Ecto neural progenitor cell (in vitro differentiated cells): ENCODE data around the gene INPP5F.
"Not testable (repeated sequence)": the region's sequence is repeated elsewhere in the genome, so short reads cannot be mapped to it uniquely, and the experiment has no call there.

Experiments
- DNase-seq: peaks from one replicate; pipeline ENCODE4 v3.0.0-alpha.2; 2018; ENCODE audit warnings: low spot score

Gene INPP5F

GRCh38 chr10:119747940-119748339, 22.1 kb downstream of the INPP5F start:
- DNase-seq, result no peak

- no peak for DNase-seq
Measured at GRCh38 chr10:119748871-119749270, 23.0 kb downstream of the INPP5F start.

- DNase-seq, result no peak
Measured at GRCh38 chr10:119749455-119749854, 23.6 kb downstream of the INPP5F start.

GRCh38 chr10:119750391-119751230, 24.8 kb downstream of the INPP5F start:
- DNase-seq, result peak; percentile 73

GRCh38 chr10:119753309-119753708, 27.5 kb downstream of the INPP5F start:
- no peak for DNase-seq

- no peak for DNase-seq
Measured at GRCh38 chr10:119754085-119754484, 28.2 kb downstream of the INPP5F start.

- no peak for DNase-seq
Measured at GRCh38 chr10:119754936-119755335, 29.1 kb downstream of the INPP5F start.

GRCh38 chr10:119755446-119755845, 29.6 kb downstream of the INPP5F start:
- no peak for DNase-seq

- no peak for DNase-seq
Measured at GRCh38 chr10:119758448-119759195, 32.8 kb downstream of the INPP5F start.

GRCh38 chr10:119759832-119760231, 34.0 kb downstream of the INPP5F start:
- DNase-seq, result no peak

GRCh38 chr10:119761106-119761505, 35.3 kb downstream of the INPP5F start:
- no peak for DNase-seq

- DNase-seq, result no peak
Measured at GRCh38 chr10:119762035-119762434, 36.2 kb downstream of the INPP5F start.

GRCh38 chr10:119762805-119763798, 37.3 kb downstream of the INPP5F start:
- DNase-seq, result no peak

- no peak for DNase-seq
Measured at GRCh38 chr10:119768455-119769094, 42.7 kb downstream of the INPP5F start.

- no peak for DNase-seq
Measured at GRCh38 chr10:119769886-119770285, 44.0 kb downstream of the INPP5F start.

- DNase-seq, result no peak
Measured at GRCh38 chr10:119770928-119771327, 45.1 kb downstream of the INPP5F start.

GRCh38 chr10:119772334-119772733, 46.5 kb downstream of the INPP5F start:
- no peak for DNase-seq

- DNase-seq, result not testable (repeated sequence)
Measured at GRCh38 chr10:119773041-119773440, 47.2 kb downstream of the INPP5F start.

- DNase-seq, result no peak
Measured at GRCh38 chr10:119775529-119775928, 49.7 kb downstream of the INPP5F start.

- no peak for DNase-seq
Measured at GRCh38 chr10:119776536-119776935, 50.7 kb downstream of the INPP5F start.

GRCh38 chr10:119777686-119778085, 51.8 kb downstream of the INPP5F start:
- no peak for DNase-seq
